Suppressor macrophage (primary cell): Measurements from ENCODE around the gene HAT1.
A peak's percentile ranks its signal among the peaks of the same experiment; 100 is the strongest.

Source experiments
- DNase-seq, 4 experiments: peaks; one replicate each; pipeline ENCODE4 v3.0.0-alpha.2; 2020 to 2022

The HAT1 gene

DNA sequence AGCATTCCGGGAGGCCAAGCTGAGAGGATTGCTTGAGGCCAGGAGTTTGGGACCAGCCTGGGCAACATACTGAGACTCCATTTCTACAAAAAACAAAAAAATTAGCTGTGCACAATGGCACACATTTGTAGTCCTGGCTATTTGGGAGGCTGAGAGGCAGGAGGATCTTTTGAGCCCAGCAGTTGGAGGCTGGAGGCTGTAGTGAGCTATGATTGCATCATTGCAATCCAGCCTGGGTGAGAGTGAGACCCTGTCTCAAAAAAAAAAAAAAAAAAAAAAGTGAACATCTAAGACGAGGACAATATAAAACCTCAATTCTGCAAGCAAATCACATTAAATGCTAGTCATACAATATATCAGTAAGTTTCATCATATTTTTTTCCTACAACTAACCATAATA lies 2.8 kb upstream of the HAT1 start:
- no peak for DNase-seq

GRCh38 chr2:171921970-171922229 lies 361 bp upstream of the HAT1 start:
- no peak for DNase-seq

GRCh38 chr2:171923206-171923605 lies 945 bp downstream of the HAT1 start:
- DNase-seq: peak in 1 of 4 experiments; percentile 7

- DNase-seq: no peak
Observed at GRCh38 chr2:171924170-171924942, 2.1 kb downstream of the HAT1 start.

- no peak for DNase-seq
Observed at GRCh38 chr2:171930385-171930784, 8.1 kb downstream of the HAT1 start.

DNA sequence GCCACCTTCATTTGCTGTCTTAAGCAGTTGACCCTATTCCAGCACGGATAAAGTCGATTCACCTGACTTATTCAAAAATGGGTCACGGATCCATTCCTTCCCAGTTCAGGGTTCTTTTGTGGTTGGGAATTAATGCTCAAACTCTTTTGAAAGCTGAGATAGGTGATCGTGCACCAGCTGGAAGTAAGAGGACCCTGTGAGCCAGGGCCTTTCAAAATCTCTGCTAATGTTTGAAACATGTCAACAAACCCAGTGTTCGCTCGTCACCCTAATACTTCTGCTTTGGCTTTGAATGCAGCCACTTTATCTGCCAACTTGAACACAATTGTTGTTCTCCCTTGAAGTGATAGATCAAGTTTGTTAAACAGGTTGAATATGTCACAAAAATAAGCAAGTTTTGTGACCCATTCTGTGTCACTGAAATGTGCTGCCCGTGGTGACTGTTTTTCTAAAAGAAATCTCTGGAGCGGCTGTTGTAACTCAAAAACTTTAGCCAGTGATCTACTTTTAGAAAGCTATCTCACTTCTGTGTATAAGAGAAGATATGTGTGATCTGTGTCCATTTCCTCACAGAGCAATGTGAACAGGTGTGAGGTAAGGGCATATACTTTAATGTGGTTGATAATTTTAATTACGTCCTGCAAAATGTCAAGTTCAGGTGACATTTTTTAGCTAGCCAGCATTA lies 16.9 kb downstream of the HAT1 start:
- peak in 2 of 4 experiments; percentile 7 to 15 for DNase-seq

DNA sequence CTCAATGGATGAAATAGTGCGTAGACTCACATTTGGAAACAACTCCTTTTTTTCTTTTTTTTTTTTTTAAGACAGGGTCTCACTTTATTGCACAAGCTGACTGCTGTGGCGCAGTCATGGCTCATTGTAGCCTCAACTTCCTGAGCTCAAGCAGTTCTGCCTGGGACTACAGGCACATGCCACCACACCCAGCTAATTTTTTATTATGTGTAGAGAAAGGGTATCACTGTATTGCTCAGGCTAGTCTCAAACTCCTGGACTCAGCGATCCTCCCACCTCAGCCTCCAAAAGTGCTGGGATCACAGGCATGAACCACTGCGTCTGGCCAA lies 17.4 kb downstream of the HAT1 start:
- DNase-seq: peak; percentile 8 to 40 (median 27)

GRCh38 chr2:171941316-171941699 lies 19.0 kb downstream of the HAT1 start:
- no peak for DNase-seq

- no peak for DNase-seq
Observed at GRCh38 chr2:171943869-171944268, 21.6 kb downstream of the HAT1 start.

DNA sequence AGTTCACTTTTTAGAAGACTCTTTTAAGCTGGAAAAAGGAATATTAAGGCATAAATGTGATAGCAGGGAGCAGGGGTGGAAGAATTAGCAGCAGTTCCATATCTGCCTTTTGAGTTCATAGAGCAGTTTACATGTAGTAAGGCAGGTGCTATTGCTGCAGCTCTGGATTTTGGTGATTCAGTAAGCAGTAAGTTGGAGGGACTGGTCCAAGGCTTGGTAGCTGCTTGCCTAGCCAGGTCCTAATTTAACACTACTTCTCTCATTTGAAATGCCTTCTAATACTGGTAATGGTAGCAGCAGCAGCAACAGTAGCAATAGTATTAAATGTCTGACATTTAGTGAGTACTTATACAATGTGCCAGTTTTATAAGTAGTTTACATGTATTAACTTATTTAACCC lies 30.0 kb downstream of the HAT1 start:
- DNase-seq: no peak

DNA sequence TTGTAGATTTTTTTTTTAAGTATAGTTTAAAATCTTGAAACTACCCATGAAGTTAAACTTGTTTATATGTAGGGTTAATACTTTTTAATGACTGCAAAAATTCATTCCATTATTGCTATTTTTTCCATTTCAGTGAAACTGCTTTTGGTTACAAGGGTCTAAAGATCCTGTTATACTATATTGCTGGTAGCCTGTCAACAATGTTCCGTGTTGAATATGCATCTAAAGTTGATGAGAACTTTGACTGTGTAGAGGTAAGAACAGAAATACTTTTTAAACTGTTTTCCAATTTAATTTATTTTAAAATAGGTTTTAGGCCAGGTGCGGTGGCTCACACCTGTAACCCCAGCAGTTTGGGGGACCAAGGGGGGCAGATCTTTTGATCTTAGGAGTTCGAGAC lies 30.5 kb downstream of the HAT1 start:
- DNase-seq: no peak

GRCh38 chr2:171956135-171956825 lies 34.0 kb downstream of the HAT1 start:
- DNase-seq: peak; percentile 73 to 94 (median 83)

DNA sequence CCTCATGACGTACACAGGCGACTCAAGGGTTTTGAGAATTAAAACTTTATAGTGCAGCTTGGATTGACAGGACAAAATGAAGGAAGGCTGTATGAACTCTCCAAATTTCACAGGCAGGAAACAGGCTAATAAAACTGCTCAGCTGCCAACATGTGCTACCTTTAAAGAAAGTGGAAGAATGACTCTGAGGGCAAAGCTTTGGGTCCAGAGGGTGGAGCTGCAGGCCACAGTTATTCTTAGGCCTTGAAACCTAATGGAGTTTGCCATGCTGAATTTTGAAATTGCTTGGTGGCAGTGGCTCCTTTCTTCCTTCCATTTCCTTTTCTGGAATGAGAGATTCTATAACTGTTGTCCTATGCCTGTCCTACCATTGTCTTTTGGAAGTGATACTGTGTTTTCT lies 34.8 kb downstream of the HAT1 start:
- peak; percentile 7 to 35 (median 28) for DNase-seq

DNA sequence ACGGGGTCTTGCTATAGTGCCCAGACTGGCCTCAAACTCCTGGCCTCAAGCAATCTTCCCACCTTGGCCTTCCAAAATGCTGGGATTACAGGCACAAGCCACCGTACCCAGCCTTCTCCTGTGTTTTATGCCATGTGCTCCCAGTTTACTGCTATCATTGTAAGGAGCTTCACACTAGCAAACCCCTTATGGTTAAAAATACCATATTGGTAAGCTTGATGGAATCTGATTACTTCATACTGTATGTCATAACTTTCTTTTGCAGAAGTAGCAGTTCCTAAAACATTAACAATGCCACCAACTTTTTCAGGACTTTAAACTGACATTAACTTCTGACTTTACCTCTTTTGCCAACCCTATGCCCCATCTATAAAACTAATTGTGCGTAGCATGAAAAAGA lies 36.2 kb downstream of the HAT1 start:
- peak in 3 of 4 experiments; percentile 15 to 83 (median 81) for DNase-seq

- DNase-seq: no peak
Observed at GRCh38 chr2:171959998-171960397, 37.7 kb downstream of the HAT1 start.

DNA sequence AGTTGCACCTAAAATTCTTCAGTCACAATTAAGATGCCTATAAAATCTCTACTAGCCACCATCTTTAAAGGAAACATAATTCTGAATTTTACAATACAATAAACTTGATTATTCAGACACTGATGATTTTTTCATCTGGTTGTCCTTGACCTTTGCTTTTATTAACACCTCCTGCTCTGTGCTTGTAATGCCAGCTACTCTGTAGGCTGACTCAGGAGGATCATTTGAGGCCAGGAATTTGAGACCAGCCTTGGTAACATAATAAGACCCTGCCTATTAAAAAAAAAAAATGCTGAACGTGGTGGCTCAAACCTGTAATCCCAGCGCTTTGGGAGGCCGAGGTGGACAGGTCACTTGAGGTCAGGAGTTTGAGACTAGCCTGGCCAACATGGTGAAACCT lies 38.3 kb downstream of the HAT1 start:
- no peak for DNase-seq

DNA sequence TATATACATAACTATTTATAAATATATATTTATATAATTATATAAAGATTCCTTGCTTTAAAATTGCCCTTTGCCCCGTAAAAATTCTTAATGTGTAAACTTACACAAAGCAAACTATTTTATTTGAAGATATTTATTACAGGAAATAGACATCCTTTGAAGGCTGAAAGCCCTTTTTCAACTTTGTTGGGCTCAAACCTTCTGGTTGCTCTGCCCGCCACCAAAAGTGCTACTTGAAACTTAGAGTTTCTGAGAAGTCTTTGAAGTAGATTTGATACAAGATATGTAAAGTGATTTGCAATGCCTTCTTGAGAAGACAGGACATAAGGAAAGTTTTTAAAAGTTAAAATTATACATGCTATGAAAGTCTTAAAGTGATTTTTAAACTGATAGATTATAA lies 40.9 kb downstream of the HAT1 start:
- DNase-seq: no peak

DNA sequence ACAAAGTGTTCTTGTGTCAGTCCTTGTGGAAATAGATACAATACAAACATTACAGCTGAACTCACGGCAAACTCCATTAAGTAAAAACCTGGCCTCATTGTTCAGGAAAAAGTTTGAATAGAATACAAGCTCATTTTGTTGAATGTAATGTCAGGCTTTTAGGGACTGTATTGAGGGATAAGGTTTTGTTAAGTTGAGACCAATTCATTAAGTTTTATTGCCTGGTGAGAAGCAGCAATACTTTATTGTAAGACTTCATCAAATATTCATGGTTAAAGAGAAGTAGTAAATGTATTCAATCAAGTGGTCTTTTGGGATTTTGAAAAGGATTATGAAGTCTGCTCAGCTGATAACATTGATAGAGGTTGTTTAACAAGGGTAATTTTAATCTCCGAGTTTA lies 42.0 kb downstream of the HAT1 start:
- no peak for DNase-seq

DNA sequence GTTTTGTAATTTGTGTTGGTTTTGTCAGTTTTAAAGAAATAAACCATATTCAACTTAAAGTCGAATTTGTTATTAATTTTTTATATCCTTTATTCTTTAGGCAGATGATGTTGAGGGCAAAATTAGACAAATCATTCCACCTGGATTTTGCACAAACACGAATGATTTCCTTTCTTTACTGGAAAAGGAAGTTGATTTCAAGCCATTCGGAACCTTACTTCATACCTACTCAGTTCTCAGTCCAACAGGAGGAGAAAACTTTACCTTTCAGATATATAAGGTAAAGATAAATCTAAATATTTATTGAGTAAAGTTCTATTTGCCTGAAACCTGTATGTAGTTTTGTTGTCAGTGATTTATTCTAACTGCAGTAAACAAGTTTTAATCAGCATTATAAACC lies 43.0 kb downstream of the HAT1 start:
- DNase-seq: no peak

DNA sequence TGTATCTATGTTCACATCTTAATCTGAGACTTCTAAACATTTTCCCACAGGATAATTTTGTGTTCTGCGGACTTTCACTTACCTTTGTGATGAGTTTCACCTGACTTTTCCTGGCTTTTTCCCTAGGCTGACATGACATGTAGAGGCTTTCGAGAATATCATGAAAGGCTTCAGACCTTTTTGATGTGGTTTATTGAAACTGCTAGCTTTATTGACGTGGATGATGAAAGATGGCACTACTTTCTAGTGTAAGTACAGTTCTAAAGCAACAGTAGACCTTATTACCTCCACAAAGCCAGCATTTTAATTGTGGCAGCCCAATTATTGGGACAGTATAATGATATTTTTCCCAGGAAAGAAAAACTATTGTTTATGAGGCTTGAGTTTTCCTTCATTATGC lies 43.4 kb downstream of the HAT1 start:
- no peak for DNase-seq

DNA sequence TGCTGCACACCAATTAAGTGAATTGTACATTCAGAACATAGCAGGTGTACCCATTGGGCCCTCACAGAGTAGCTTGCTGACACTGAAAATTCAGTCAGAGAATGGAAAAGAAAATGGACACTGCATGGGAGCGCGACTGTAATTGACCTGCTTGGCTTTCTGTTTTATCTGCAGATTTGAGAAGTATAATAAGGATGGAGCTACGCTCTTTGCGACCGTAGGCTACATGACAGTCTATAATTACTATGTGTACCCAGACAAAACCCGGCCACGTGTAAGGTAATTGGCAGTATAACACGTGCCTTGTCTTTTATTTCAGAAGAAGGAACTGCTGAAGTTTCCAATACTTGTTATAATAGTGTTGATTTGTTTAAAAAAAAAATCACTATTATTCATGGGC lies 44.0 kb downstream of the HAT1 start:
- DNase-seq: no peak

GRCh38 chr2:171966688-171967087 lies 44.4 kb downstream of the HAT1 start:
- DNase-seq: no peak

DNA sequence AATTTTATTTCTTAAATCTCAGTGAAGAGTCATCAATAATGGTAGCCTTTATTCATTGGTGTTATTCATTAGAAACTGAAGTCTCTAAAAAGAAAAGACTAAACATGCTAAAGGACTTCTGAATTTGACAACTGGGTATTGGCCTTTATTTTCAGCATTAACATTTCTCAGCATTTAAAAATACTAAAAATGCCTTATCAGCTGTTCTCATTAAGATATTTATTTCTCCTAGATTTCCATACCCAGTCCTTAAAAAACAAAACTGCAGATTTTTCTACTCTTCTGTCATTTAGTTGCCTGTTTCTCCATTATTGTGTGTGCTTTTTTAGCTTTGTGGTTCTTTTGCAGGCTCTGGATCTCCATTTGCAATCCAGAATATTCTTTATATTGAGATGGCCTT lies 46.2 kb downstream of the HAT1 start:
- DNase-seq: no peak

GRCh38 chr2:171972329-171972982 lies 50.2 kb downstream of the HAT1 start:
- no peak for DNase-seq
